Upper lobe of right lung (tissue), 1 donor: ENCODE measurements around the gene TSKS. TPM values are rescaled to one million over a fixed set of nuclear protein-coding genes. Genes with fewer than 3 reads are reported as not detected.

Experiments used
- ATAC-seq: fragments of 200-7000 bp; cut with Tn5 transposase; one replicate; pipeline ENCODE4 v1.9.1; 2020; ENCODE audit warnings: mild to moderate bottlenecking, moderate library complexity
- DNase-seq: peaks from one replicate; pipeline ENCODE4 v3.0.0-alpha.2; 2020
- H3K27ac ChIP-seq: fragments of 200-600 bp; one replicate; pipeline ENCODE4 v1.8.0; 2022
- H3K27me3 ChIP-seq: fragments of 200-600 bp; one replicate; pipeline ENCODE4 v1.8.0; 2022; ENCODE audit warnings: mild to moderate bottlenecking
- H3K36me3 ChIP-seq: fragments of 200-600 bp; one replicate; pipeline ENCODE4 v1.8.0; 2022
- H3K4me1 ChIP-seq: fragments of 200-600 bp; one replicate; pipeline ENCODE4 v1.8.0; 2022
- H3K4me3 ChIP-seq: fragments of 200-600 bp; one replicate; pipeline ENCODE4 v1.8.0; 2022; ENCODE audit warnings: mild to moderate bottlenecking
- H3K9me3 ChIP-seq: fragments of 200-600 bp; one replicate; pipeline ENCODE4 v1.8.0; 2022
- intact Hi-C: fragments of 100-400 bp; cut with DNase I; formaldehyde crosslinking; loops from one replicate; pipeline ENCODE4 v1.11.0; 2022
- long read RNA-seq: library from polyadenylated mRNA; unstranded; transcript quantifications from one replicate; pipeline ENCODE4 v2.0.0, GENCODE V29; 2021
- total RNA-seq: library from RNA; stranded (reverse); fragmentation: NEBNext Ultra II Directional; extraction: Animal tissue kit (Norgen Biotek cat#: 25700); gene quantifications from one replicate; pipeline ENCODE4 v1.2.1, GENCODE V29; 2021
- TF ChIP-seq, protein P1 (sequence below): fragments of 200-600 bp; IDR thresholded peaks from one replicate; pipeline ENCODE4 v1.8.0; 2022; ENCODE audit warnings: antibody characterized with exemption
- donor health status: DM: no; HTN: yes; CAD: no; lungs with severe emphysema.

TSKS gene, protein sequence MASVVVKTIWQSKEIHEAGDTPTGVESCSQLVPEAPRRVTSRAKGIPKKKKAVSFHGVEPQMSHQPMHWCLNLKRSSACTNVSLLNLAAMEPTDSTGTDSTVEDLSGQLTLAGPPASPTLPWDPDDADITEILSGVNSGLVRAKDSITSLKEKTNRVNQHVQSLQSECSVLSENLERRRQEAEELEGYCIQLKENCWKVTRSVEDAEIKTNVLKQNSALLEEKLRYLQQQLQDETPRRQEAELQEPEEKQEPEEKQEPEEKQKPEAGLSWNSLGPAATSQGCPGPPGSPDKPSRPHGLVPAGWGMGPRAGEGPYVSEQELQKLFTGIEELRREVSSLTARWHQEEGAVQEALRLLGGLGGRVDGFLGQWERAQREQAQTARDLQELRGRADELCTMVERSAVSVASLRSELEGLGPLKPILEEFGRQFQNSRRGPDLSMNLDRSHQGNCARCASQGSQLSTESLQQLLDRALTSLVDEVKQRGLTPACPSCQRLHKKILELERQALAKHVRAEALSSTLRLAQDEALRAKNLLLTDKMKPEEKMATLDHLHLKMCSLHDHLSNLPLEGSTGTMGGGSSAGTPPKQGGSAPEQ
- 0.43 TPM for total RNA-seq
- long read RNA-seq, partial matches to known transcripts, result 1 of 1 reads
- long read RNA-seq, other reads (novel, unspliced or antisense), result 0 of 1 reads

DNA sequence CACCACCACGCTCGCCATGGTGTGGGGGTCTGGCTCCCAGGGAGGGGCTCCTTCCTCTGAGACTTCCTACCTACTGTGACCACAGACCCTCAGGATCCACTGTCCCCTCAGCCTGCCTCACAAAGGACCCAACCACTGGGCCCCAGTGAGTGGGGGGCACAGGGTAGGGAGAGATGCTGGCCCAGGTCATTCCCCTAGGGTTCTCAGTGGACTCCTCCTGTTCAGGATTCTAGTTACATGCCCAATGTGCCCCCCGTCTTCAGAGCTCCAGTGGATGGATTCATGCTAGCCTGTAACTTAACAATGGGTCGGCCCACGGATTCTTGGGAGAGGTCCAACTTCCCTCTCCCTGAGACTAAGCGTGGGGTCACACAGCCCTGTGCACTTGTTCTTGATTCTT lies at the start of gene TSKS:
Gene TSKS, minus strand, starts transcription at position 77 of the 400 bp plus-strand sequence. Its CDS starts 59 bp downstream, at position 18.
- intact Hi-C loops, result no loop called here
- no peaks in the 10 kb centered on the region for H3K27me3 ChIP-seq
- no peaks in the 10 kb centered on the region for H3K36me3 ChIP-seq
- DNase-seq (no peak), ATAC-seq (no peak)
- H3K4me3 ChIP-seq, result no peak within 1 kb of the TSS
- no peaks in the 10 kb centered on the region for H3K9me3 ChIP-seq
- TF ChIP-seq, protein P1, sequence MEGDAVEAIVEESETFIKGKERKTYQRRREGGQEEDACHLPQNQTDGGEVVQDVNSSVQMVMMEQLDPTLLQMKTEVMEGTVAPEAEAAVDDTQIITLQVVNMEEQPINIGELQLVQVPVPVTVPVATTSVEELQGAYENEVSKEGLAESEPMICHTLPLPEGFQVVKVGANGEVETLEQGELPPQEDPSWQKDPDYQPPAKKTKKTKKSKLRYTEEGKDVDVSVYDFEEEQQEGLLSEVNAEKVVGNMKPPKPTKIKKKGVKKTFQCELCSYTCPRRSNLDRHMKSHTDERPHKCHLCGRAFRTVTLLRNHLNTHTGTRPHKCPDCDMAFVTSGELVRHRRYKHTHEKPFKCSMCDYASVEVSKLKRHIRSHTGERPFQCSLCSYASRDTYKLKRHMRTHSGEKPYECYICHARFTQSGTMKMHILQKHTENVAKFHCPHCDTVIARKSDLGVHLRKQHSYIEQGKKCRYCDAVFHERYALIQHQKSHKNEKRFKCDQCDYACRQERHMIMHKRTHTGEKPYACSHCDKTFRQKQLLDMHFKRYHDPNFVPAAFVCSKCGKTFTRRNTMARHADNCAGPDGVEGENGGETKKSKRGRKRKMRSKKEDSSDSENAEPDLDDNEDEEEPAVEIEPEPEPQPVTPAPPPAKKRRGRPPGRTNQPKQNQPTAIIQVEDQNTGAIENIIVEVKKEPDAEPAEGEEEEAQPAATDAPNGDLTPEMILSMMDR, result no peak
- no peak within 1 kb of the TSS for H3K27ac ChIP-seq
- peaks cover 9% of the 10 kb centered on the region for H3K4me1 ChIP-seq

DNA sequence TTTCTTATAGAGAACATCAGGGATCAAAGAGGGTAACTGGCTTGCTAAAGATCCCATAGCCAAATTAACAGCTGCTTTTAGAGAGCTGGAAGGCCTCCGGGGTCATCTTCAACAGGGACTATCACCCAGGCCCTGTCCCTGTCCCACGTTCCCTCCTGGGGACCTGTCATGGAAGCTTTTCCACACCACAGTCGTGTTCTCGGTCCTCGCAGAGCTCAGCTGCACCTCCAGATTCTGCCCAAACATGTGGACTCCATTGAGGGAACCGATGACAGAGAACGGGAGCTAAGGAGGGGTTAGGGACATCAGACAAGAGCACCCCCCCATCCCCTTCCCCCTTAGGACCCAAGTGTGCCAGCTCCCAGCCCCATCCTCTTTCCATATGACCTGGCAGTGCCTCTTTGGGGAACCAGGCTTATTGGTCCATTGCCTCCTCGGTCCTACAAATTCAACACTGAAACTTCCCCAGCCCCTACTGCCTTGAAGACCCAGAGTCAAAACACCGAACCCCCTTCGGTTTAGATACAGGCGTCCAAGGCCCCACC lies 49.4 kb upstream of the TSKS start:
- intact Hi-C loops, result no loop called here
- Histone ChIP-seq H3K9me3 (no peaks in the 10 kb centered on the region), H3K4me1 (peaks cover 8% of the 10 kb centered on the region), H3K27ac (peak overlapping the region; percentile 87), H3K27me3 (no peaks in the 10 kb centered on the region), H3K4me3 (peak overlapping the region; percentile 57), H3K36me3 (no peaks in the 10 kb centered on the region)
- TF ChIP-seq, protein P1, result no peak
- no peak for ATAC-seq
- DNase-seq, result no peak

DNA sequence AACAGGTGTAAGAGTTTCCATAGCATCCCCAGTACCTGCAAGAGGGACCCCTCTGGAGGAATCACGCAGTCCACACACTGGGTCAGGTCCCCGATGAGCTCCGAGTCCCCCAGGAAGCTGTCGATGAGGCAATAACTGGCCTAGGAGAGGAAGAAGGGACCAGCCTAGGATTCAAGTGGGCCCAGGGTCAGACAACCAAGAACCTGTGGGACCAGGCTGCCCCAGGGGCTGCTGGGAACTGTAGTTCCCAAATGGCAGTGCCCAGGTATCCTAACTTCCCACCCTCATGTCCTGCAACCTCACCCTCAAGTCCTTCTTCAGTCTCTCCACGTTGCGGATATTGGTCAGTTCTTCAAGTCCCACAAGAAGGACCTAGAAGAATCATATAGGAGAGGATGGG lies 48.2 kb upstream of the TSKS start:
- ATAC-seq (no peak), DNase-seq (no peak)
- TF ChIP-seq, protein P1, result no peak
- Histone ChIP-seq H3K27ac (no peak overlapping the region), H3K4me3 (no peak overlapping the region), H3K27me3 (no peaks in the 10 kb centered on the region), H3K36me3 (no peaks in the 10 kb centered on the region), H3K9me3 (no peaks in the 10 kb centered on the region), H3K4me1 (peaks cover 8% of the 10 kb centered on the region)
- intact Hi-C loops, result no loop called here

DNA sequence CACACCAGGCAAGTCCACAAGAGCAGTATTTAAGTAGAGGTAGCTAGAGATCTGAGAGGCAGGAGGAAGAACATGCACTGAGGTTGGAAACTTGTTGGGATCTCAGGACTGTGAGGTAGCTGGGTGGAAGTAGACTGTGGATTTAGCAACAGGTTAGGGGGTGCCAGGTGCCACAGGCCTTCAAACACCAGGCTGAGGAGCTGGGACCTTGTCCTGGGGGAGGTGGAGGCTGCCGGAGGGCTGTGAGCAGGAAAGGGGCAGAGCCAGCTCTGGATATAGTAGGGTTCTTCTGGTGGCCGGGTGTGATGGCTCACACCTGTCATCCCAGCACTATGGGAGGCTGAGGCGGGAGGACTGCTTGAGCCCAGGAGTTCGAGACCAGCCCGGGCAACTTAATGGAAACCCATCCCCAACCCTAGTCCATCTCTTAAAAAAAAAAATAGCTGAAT lies 46.9 kb upstream of the TSKS start:
- Histone ChIP-seq H3K4me3 (peak overlapping the region; percentile 78), H3K36me3 (no peaks in the 10 kb centered on the region), H3K27me3 (no peaks in the 10 kb centered on the region), H3K4me1 (peaks cover 8% of the 10 kb centered on the region), H3K9me3 (no peaks in the 10 kb centered on the region), H3K27ac (peak overlapping the region; percentile 83)
- intact Hi-C loops, result no loop called here
- ATAC-seq, result no peak
- no peak for DNase-seq
- TF ChIP-seq, protein P1, result no peak

DNA sequence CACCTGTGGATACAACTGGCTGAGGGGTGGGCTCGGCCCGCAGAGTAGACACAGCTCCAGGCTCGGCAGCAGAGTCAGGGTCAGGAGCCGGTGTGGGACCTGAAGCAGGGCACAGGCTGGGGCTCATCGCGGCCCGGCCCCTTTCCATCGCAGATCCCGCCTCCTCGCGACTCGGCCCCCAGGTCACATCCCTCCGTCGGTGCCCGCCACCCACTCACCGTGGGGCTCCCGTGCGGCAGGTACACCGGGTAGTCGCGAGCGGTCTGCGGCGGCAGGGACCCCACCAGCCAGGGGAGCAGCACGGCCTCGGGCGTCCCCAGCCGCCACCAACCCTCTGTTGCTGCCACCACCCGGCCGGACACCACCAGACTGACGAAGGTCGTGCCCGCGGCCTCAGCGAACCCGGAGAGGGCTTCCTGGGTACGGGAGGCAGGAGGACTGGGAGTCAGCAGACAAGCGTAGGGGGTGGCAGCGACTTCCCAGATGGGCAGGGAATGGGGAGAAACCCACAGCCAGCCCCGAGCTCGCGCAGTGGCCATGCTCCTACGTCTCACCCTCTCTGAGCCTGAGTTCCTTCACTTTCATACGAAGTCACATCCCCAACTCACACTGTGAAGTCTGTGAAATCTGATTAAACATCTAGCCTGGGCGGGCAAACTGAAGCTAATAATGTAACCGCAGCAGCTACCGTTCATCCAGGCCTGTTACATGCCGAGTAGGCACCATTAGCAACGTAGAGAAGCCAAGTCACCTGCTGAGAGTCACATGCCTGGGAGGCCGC lies 46.2 kb upstream of the TSKS start:
- H3K4me1 ChIP-seq, result peaks cover 8% of the 10 kb centered on the region
- TF ChIP-seq, protein P1, result no peak
- H3K36me3 ChIP-seq, result no peaks in the 10 kb centered on the region
- DNase-seq, result peak; percentile 85
- peak overlapping the region; percentile 78 for H3K4me3 ChIP-seq
- ATAC-seq, result peak; percentile 52
- intact Hi-C loops, result no loop called here
- H3K27ac ChIP-seq, result peak overlapping the region; percentile 83
- no peaks in the 10 kb centered on the region for H3K27me3 ChIP-seq
- H3K9me3 ChIP-seq, result no peaks in the 10 kb centered on the region
